GM21526 (cell line): ENCODE results near the gene ARL6IP5.

Experiments used
- ATAC-seq: cut with Tn5 transposase; IDR thresholded peaks from one replicate; pipeline ENCODE4 v1.9.1; 2021; ENCODE audit warnings: moderate library complexity; ENCODE audit not compliant: unreplicated experiment, low FRiP score

ARL6IP5 gene

GRCh38 chr3:69113536-69113935 is 28.8 kb downstream of the ARL6IP5 start:
- ATAC-seq, result no peak

GRCh38 chr3:69115731-69116130 is 31.0 kb downstream of the ARL6IP5 start:
- no peak for ATAC-seq

- ATAC-seq, result no peak
Observed at GRCh38 chr3:69116162-69116561, 31.4 kb downstream of the ARL6IP5 start.

- no peak for ATAC-seq
Observed at GRCh38 chr3:69116897-69117296, 32.2 kb downstream of the ARL6IP5 start.

DNA sequence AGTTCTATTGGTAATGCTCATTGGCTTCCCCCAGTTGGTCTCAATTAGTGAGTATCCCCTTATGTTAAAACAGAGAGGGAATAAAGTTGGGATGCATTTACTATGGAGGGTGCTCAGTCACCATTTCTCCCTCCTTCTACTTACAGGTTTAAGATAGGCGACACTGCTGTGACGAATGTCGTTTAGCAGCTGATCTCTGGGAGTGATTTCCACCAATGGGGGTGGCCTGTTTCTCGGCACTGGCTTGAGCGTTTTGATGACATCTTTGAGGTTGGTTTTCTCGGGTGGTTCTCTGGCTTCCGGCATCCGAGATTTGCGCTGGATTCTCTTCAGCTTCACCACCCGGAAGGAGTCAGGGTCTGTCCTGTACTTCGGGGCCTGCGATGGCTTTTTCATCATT is 33.8 kb downstream of the ARL6IP5 start:
- ATAC-seq, result no peak

DNA sequence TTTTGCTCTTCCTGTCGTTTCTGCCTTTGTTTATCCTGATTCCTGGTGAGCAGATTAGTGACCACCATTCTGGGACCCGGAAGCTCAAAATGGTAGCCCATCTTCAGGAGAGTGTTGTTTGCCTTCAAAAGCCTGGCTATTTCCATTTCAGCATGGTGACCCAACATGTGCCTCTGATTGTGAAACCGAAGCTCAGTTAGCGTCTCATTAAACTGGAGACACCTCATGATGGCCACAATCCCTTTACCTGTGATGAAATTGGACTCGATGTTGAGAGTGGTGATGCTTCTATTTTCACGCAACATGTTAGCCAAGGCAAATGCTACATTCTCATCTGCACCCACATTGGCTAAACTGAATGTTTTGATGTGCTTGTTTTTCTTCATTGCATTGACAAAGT is 34.4 kb downstream of the ARL6IP5 start:
- no peak for ATAC-seq

GRCh38 chr3:69119681-69120080 is 34.9 kb downstream of the ARL6IP5 start:
- ATAC-seq, result no peak

- peak; percentile 77 for ATAC-seq
Observed at GRCh38 chr3:69120879-69121464, 36.2 kb downstream of the ARL6IP5 start.

- ATAC-seq, result no peak
Observed at GRCh38 chr3:69121513-69121912, 36.8 kb downstream of the ARL6IP5 start.

DNA sequence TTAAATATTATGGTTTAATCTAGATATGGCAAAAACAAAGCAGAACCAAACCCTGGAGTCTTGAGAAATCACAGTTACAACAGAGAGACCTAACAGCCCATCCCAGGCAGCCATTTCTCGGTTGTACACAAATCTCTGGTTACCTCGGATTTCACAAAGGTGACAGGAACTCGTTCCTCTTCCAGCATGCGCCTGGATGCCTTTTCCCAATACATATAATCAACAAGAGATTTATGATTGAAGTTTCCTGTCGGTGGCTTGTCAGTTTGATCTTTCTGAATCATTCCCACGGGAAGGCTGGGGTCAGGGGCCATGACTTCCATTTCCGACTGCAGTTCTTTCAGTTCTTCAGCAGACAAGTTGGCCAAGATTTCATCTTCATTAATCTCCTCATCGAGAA is 37.2 kb downstream of the ARL6IP5 start:
- no peak for ATAC-seq

- no peak for ATAC-seq
Observed at GRCh38 chr3:69122403-69122802, 37.7 kb downstream of the ARL6IP5 start, which contains the start of gene LMOD3. LMOD3 (minus strand) TSS chr3:69122595; CDS start chr3:69122386, 209 bp downstream.

- no peak for ATAC-seq
Observed at GRCh38 chr3:69126216-69126615, 41.5 kb downstream of the ARL6IP5 start.

DNA sequence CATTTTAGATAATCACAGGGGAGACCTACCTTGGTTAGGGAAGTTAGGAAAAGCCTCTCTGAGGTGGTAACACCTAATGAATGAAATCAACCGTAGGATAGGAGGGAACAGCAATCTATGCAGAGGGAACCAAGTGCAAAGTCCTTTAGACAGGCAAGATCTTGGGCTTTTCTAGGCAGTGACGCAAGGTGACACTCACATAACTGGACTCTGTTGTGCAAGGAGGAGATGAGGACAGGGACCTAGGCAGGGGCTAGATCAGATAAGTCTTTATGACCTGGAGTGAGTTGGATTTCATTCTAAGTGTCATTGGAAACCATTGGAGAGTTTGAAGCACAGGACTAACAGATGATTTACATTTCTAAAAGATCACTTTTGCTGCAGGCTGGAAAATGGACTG is 42.3 kb downstream of the ARL6IP5 start:
- ATAC-seq, result no peak

- ATAC-seq, result no peak
Observed at GRCh38 chr3:69128509-69128908, 43.8 kb downstream of the ARL6IP5 start.

- no peak for ATAC-seq
Observed at GRCh38 chr3:69129531-69129930, 44.8 kb downstream of the ARL6IP5 start.

DNA sequence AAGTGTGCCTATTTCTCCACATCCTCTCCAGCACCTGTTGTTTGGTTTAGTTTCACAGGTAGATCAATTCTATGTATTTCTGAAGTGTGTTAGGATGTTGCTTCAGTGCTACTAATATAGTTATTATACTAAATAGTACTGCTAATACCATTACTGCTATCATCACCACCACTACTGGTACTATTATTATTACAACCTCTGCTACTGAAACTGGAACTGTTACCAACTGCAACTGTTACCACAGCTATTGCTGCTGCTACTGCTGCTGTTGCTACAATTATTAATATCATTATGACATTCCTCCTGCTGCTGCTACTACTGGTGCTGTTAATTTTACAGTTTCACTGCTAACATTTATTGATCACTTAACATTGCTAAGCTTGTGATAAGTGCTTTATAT is 46.0 kb downstream of the ARL6IP5 start:
- ATAC-seq, result peak; percentile 99

DNA sequence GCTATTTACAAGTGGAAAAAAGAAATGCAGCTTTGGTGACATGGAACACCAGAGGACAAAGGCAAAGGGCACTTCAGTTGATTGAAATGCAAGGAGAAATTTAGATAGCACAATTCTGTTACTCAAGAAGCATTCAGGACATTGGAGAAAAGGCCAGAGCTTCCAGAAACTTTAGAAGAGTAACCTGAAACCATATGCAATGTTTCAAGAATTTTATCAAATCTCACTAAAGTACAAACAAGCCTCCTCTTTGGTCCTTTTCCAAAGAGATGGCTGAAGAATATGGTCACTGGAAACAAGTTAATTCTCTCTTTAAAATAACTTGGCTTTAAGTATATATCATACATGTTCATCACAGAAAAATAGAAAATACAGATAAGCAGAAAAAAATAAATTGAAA is 52.3 kb downstream of the ARL6IP5 start:
- ATAC-seq, result no peak

GRCh38 chr3:69137412-69137811 is 52.7 kb downstream of the ARL6IP5 start:
- ATAC-seq, result no peak

DNA sequence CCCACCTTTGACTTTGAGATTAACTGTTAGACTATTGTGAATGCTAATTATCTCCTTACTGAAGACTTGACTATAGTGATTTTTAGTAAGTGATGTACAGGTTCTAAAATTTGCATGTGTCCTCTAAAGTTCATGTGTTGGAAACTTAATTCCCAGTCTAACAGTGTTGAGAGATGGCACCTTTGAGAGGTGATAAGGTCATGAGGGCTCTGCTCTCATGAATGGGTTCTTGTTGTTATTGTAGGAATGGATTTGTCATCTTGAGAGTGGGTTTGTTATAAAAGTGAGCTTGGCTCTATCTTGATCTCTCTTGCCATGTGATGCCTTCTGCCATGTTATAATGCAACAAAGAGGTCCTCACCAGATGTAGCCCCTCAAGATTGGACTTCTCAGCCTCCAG is 56.6 kb downstream of the ARL6IP5 start:
- ATAC-seq, result no peak

DNA sequence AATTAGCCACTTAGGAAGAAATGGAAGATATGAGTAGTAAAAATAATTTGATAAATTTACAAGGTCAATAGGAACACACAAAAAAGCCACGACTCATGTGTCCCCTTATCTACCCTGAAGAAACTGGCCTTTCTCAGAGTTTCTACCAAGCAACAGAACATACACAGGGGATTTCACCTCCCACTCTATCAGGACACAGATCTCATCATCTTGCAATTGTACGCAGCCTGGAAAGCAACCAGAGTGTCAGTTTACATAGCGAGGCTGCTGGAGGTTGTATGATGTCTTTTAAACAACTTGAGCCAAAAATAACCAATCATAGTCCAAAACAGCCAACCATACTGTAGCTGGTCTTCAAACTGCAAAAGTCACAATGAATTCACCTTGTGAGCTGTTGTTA is 57.4 kb downstream of the ARL6IP5 start:
- ATAC-seq, result no peak

DNA sequence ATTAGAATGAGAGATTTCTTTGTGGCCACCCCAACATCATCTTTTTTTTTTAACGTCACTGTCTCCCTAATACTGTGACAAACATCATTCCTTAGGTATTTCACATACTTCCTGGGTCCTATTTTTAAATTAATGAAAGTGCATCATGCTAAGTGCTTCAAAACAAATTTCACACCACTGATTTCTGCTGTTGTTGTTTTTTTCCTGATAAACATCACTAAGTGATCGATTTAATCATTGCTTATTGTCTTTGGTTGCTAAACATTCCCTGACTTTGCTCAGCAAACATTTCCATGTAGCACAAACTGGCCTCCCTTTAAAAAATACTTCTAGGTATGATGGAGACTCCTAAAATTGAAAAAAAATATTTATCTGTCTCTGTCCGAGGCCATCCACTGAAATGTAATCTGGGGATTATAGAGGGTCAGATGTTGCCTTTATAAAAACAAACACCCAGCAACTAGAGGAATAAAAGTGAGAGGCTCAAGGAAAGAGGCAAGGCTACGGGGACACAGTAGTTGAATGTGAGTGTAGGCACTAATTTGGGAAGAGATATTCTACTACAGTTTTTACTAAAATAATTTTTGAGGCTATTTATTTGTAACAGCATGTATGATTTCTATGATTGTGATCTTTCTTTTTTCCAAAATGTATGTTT is 58.2 kb downstream of the ARL6IP5 start:
- ATAC-seq, result no peak

DNA sequence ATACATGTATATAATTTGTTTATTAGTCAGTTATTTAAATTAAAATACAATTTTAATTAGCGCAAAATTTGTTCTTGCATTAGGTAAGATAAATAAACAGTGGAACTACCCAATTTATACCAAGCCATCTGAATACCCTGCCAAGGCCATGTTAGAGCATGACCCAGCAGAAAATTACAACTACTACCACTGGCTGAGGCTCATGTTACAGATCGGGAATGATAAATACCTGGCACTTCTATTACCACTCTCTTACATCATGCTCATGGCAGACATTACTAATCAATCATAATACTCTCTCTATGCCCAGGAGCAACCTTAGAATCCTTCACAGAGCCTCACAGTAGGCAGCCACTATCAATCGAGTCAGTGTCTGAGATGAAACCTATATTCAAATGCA is 58.9 kb downstream of the ARL6IP5 start:
- ATAC-seq, result no peak
